K562 (cell line): ENCODE results near the gene SRCAP. TPM values are rescaled to one million over a fixed set of nuclear protein-coding genes. Genes with fewer than 3 reads are reported as not detected.
A peak's percentile ranks its signal among the peaks of the same experiment; 100 is the strongest.

ENCODE experiments used
- ATAC-seq: fragments of 200-7000 bp; cut with Tn5 transposase; 3 replicates; pipeline ENCODE4 v1.9.1; 2020; ENCODE audit warnings: moderate library complexity
- BruUV-seq: library from RNA; stranded (reverse); fragments of 400-500 nt; replicated peaks from 2 replicates; lab custom pipeline; 2021; lab: Mats Ljungman, UMichigan
- CTCF ChIA-PET: fragments of 300-600 bp; formaldehyde crosslinking; extraction: SDS; loops from one replicate; lab custom pipeline; 2021; ENCODE audit warnings: low intra/inter-chr PET ratio; lab: Yijun Ruan, JAX
- POLR2A ChIA-PET: fragments of 300-600, 350-650 bp; sonication (Branson Sonifier 250); formaldehyde crosslinking; extraction: SDS; loops from one replicate; lab custom pipeline; 2021; ENCODE audit warnings: antibody characterized with exemption, inconsistent platforms; lab: Yijun Ruan, JAX
- DNase-seq, 4 experiments: peaks; one replicate each; pipeline versions ENCODE4 v3.0.0 to v3.0.0-alpha.2; 2011 to 2018; ENCODE audit warnings: low spot score in 3 of 4, mixed read lengths in 3 of 4; ENCODE audit errors: extremely low read depth in 1 of 4
- FAIRE-seq: peaks from 2 replicates; lab custom pipeline; 2011; peaks lifted over from hg19 to GRCh38; lab: Jason Lieb, UNC
- H2AFZ ChIP-seq: 2 replicates; pipeline ENCODE4 v1.6.0; 2011; ENCODE audit warnings: low read depth, low read length, control low read depth, inconsistent platforms
- H3K27ac ChIP-seq: fragments of 200-600 bp; 3 replicates; pipeline ENCODE4 v1.8.0; 2011; ENCODE audit warnings: low read depth, mild to moderate bottlenecking, control low read depth, inconsistent platforms, low read length, moderate library complexity, mixed read lengths; ENCODE audit errors: extremely low read depth
- H3K27me3 ChIP-seq, 2 experiments: fragments of 300-600 bp in 1 of 2; 2 replicates in 1 of 2; 3 replicates in 1 of 2; pipeline versions ENCODE4 v1.6.0 to v1.8.0; 2011; ENCODE audit warnings: inconsistent platforms in 2 of 2, low read length in 2 of 2, mild to moderate bottlenecking in 1 of 2, mixed read lengths in 1 of 2, moderate library complexity in 1 of 2; ENCODE audit not compliant: control insufficient read depth in 2 of 2, insufficient read depth in 2 of 2
- H3K36me3 ChIP-seq: fragments of 300-600 bp; 3 replicates; pipeline ENCODE4 v1.8.0; 2011; ENCODE audit warnings: mild to moderate bottlenecking, low read length, inconsistent platforms; ENCODE audit not compliant: control insufficient read depth, insufficient read depth
- H3K4me1 ChIP-seq, 2 experiments: fragments of 200-600 bp in 1 of 2; replicated peaks in 1 of 2; 2 replicates in 1 of 2; 3 replicates in 1 of 2; pipeline versions ENCODE4 v1.5.1 to v1.8.0; 2011; ENCODE audit warnings: inconsistent platforms in 2 of 2, low read length in 2 of 2, mild to moderate bottlenecking in 1 of 2, mixed read lengths in 1 of 2, moderate library complexity in 1 of 2; ENCODE audit not compliant: control insufficient read depth in 2 of 2, insufficient read depth in 2 of 2
- H3K4me2 ChIP-seq: 2 replicates; pipeline ENCODE4 v1.6.1; 2011; ENCODE audit warnings: low read length, control low read depth, inconsistent platforms, mixed read lengths; ENCODE audit not compliant: insufficient read depth
- H3K4me3 ChIP-seq: fragments of 200-600 bp; sonication (generic), shearing (Covaris generic); 2 replicates; pipeline ENCODE4 v1.5.1; 2016; ENCODE audit warnings: control low read depth, inconsistent platforms
- H3K79me2 ChIP-seq: fragments of 200-600 bp; 3 replicates; pipeline ENCODE4 v1.8.0; 2011; ENCODE audit warnings: low read length, inconsistent platforms; ENCODE audit not compliant: control insufficient read depth, insufficient read depth
- H3K9ac ChIP-seq, 2 experiments: 2 replicates each; pipeline versions ENCODE4 v1.6.0 to v1.6.1; 2011; ENCODE audit warnings: low read depth in 2 of 2, low read length in 2 of 2, control low read depth in 1 of 2, inconsistent platforms in 1 of 2, mild to moderate bottlenecking in 1 of 2, mixed read lengths in 1 of 2; ENCODE audit not compliant: insufficient read depth in 1 of 2
- H3K9me1 ChIP-seq: one replicate; pipeline ENCODE4 v1.6.0; 2011; ENCODE audit warnings: inconsistent platforms, mild to moderate bottlenecking, low read length, moderate library complexity; ENCODE audit not compliant: control insufficient read depth, insufficient read depth
- H3K9me3 ChIP-seq: replicated peaks from 2 replicates; pipeline ENCODE4 v1.5.1; 2011; ENCODE audit warnings: low read depth, low read length, inconsistent platforms; ENCODE audit not compliant: control insufficient read depth, insufficient read depth
- H4K20me1 ChIP-seq: replicated peaks from 2 replicates; pipeline ENCODE4 v1.6.1; 2011; ENCODE audit warnings: low read length, inconsistent platforms, mixed read lengths; ENCODE audit not compliant: control insufficient read depth, insufficient read depth
- C11orf30 ChIP-seq: fragments of 450-650 bp; IDR thresholded peaks from 2 replicates; pipeline ENCODE4 v1.6.1; 2016; ENCODE audit warnings: low read depth, mild to moderate bottlenecking
- CTCF ChIP-seq, 3 experiments: IDR thresholded peaks in 2 of 3; conservative IDR thresholded peaks in 1 of 3; 2 replicates each; pipeline ENCODE4 v1.5.1; 2011 to 2012; ENCODE audit warnings: low read length in 3 of 3, mild to moderate bottlenecking in 3 of 3, control low read depth in 2 of 3, improper control_type of control experiment in 1 of 3, inconsistent platforms in 1 of 3, low read depth in 1 of 3, mixed read lengths in 1 of 3, moderate library complexity in 1 of 3; ENCODE audit not compliant: insufficient read depth in 2 of 3
- KAT8 ChIP-seq: fragments of 450-650 bp; IDR thresholded peaks from 2 replicates; pipeline ENCODE4 v1.6.1; 2016; ENCODE audit warnings: low read depth, mild to moderate bottlenecking
- MCM3 ChIP-seq: fragments of 450-650 bp; IDR thresholded peaks from 2 replicates; pipeline ENCODE4 v1.6.1; 2016
- MYC ChIP-seq, 2 experiments: fragments of 250-450 bp in 1 of 2; sonication (Bioruptor Pico) in 1 of 2; IDR thresholded peaks; 2 replicates each; pipeline versions ENCODE4 v1.5.1 to v1.6.1; 2012 to 2021; ENCODE audit warnings: low read depth in 2 of 2, borderline replicate concordance in 1 of 2, improper control_type of control experiment in 1 of 2, low read length in 1 of 2, mild to moderate bottlenecking in 1 of 2, moderate library complexity in 1 of 2
- NFE2 ChIP-seq: IDR thresholded peaks from 2 replicates; pipeline ENCODE4 v1.6.1; 2014; ENCODE audit warnings: antibody characterized with exemption, low read depth
- POLR2G ChIP-seq: fragments of 200-400 bp; formaldehyde crosslinking; IDR thresholded peaks from 2 replicates; pipeline ENCODE4 v1.6.1; 2017; ENCODE audit warnings: low read depth, mild to moderate bottlenecking, antibody characterized with exemption, low read length, moderate library complexity
- RAD21 ChIP-seq, 2 experiments: fragments of 250-450 bp in 1 of 2; fragments of 450-650 bp in 1 of 2; sonication (Bioruptor Pico) in 1 of 2; formaldehyde crosslinking in 1 of 2; IDR thresholded peaks in 1 of 2; conservative IDR thresholded peaks in 1 of 2; 2 replicates each; pipeline versions ENCODE4 v1.4.0 to v1.8.0; 2020 to 2022; ENCODE audit warnings: mild to moderate bottlenecking in 2 of 2, moderate library complexity in 1 of 2
- REST ChIP-seq, 2 experiments: fragments of 450-650 bp; formaldehyde crosslinking in 1 of 2; IDR thresholded peaks; 2 replicates each; pipeline versions ENCODE4 v1.4.0 to v1.6.1; 2014 to 2020; ENCODE audit warnings: mild to moderate bottlenecking in 2 of 2, borderline replicate concordance in 1 of 2, low read depth in 1 of 2
- SMARCA4 ChIP-seq: fragments of 450-650 bp; IDR thresholded peaks from 2 replicates; pipeline ENCODE4 v1.6.1; 2016
- STAG1 ChIP-seq: sonication (generic); formaldehyde crosslinking; IDR thresholded peaks from 2 replicates; pipeline ENCODE4 v1.5.0; 2020; ENCODE audit warnings: missing genetic modification reagents, borderline replicate concordance
- WGBS: fragments of 100-300 bp; shearing (Covaris generic); methylation state at CpG from one replicate; pipeline ENCODE4 v1.1.6; 2016; ENCODE audit warnings: low coverage, mixed read lengths; ENCODE audit not compliant: insufficient coverage; ENCODE audit errors: missing lambda C conversion rate; 5-methylcytosine and 5-hydroxymethylcytosine counted together
- in situ Hi-C: fragments of 300-500 bp; cut with MboI; formaldehyde crosslinking; loops from 4 replicates; pipeline ENCODE4 v1.15.0; 2018; ENCODE audit warnings: inconsistent platforms, mixed read lengths
- intact Hi-C: fragments of 100-400 bp; cut with micrococcal nuclease; formaldehyde crosslinking; loops from 2 replicates; pipeline ENCODE4 v1.14.2; 2022
- polyA plus RNA-seq, 8 experiments: library from polyadenylated mRNA; depleted of rRNA in 4 of 8; stranded (reverse) in 5 of 8; unstranded in 3 of 8; fragments of >200 nt; fragmentation: Nextera tagmentation in 2 of 8; fragmentation: Illumina TruSeq in 1 of 8; extraction: Ambion mirVana in 2 of 8; extraction: Trizol in 1 of 8; gene quantifications; 2 replicates each; pipeline versions ENCODE4 v1.2.1 to v1.2.3, GENCODE V29; 2011 to 2014; ENCODE audit warnings: inconsistent platforms in 1 of 8, missing spikeins in 1 of 8
- total RNA-seq, 7 experiments: library from RNA; depleted of rRNA in 6 of 7; stranded (reverse); fragments of >200 nt in 6 of 7; fragmentation: Illumina TruSeq in 2 of 7; extraction: Trizol in 2 of 7; gene quantifications; 2 replicates each; pipeline versions ENCODE4 v1.2.1 to v1.2.3, GENCODE V29; 2011 to 2021; ENCODE audit warnings: low replicate concordance in 1 of 7

The SRCAP gene
- total and polyA plus RNA-seq, 9 of the 15 experiments (the other 6 are each of a cell fraction or from before 2014, with no cell fraction given), result 0.21 to 62.6 (median 5.8) TPM

- intact Hi-C loops (no loop called here), in situ Hi-C loops (no loop called here)
- H4K20me1 ChIP-seq, result 0 out of 2 replicates have a peak, but pooled peaks cover 6% of the 10 kb centered on the region
- no peaks in the 10 kb centered on the region for H3K9me1 ChIP-seq
- peak; percentile 18 to 48 (median 36) for DNase-seq
- no peak overlapping the region for H3K4me3 ChIP-seq
- peaks cover 0 to 8% of the 10 kb centered on the region in 2 experiments; a peak in 1 of 5 replicates for H3K4me1 ChIP-seq
- no peak for TF ChIP-seq MCM3
- no peak for TF ChIP-seq KAT8
- TF ChIP-seq SMARCA4, result no peak
- TF ChIP-seq C11orf30, result no peak
- peak; percentile 20 to 40; a peak in 3 of 4 replicates for TF ChIP-seq RAD21 (CRISPR knock-in tag; conservative IDR thresholded peaks at IDR 0.05 in 1 of 2, IDR thresholded peaks at IDR 0.05 in 1 of 2)
- TF ChIP-seq REST (IDR thresholded peaks at IDR 0.05; ENCODE audit: borderline replicate concordance), result peak; percentile 25; the same call in 1 of the 2 replicates
- TF ChIP-seq REST (CRISPR knock-in tag; IDR thresholded peaks at IDR 0.05; ENCODE audit: low read depth), result no peak
- TF ChIP-seq POLR2G, result peak; percentile 30; the same call in 1 of the 2 replicates
- no peak for TF ChIP-seq NFE2
- peak; percentile 51; the same call in 1 of the 2 replicates for TF ChIP-seq STAG1 (CRISPR knock-in tag)
- TF ChIP-seq MYC (IDR thresholded peaks at IDR 0.05; ENCODE audit: low read depth, low read length), result 0 out of 2 replicates have a peak, but pooled peaks have one; percentile 31
- no peak for TF ChIP-seq MYC (CRISPR knock-in tag; IDR thresholded peaks at IDR 0.05; ENCODE audit: borderline replicate concordance, low read depth)
- TF ChIP-seq CTCF (IDR thresholded peaks at IDR 0.05 in 2 of 3, conservative IDR thresholded peaks at IDR 0.05 in 1 of 3; ENCODE audit: insufficient read depth in 2 of 3, low read depth in 1 of 3, low read length in 3 of 3), result peak; percentile 32 to 49 (median 37); a peak in 3 of 6 replicates
- H3K4me2 ChIP-seq, result no peak overlapping the region
- H3K27me3 ChIP-seq, result no peaks in the 10 kb centered on the region
- BruUV-seq, result no TSS peak
- H3K36me3 ChIP-seq, result peaks cover 92% of the 10 kb centered on the region
- ATAC-seq, result peak; percentile 76
- no peak overlapping the region for H2AFZ ChIP-seq
- ChIA-PET CTCF (interaction anchor here (0.6 to 1.0 kb wide), 2 partner anchors 122 to 200 kb away, joined by 3 to 4 read pairs; no protein-coding TSS in a partner anchor), POLR2A (interaction anchor here (0.6 to 2.6 kb wide), 7 partner anchors 10 to 215 kb away, joined by 3 to 10 read pairs (median 3); partner anchors contain the start of gene PHKG2)
- no peak overlapping the region for H3K27ac ChIP-seq
- H3K9me3 ChIP-seq, result no peaks in the 10 kb centered on the region
- FAIRE-seq, result no peak
- 85% methylated on average over 5 of the region's 6 CpGs for WGBS
- H3K9ac ChIP-seq, result no peak overlapping the region
- H3K79me2 ChIP-seq, result peaks cover 13% of the 10 kb centered on the region; the same call in 2 of the 3 replicates
These were observed 23.5 kb downstream of the SRCAP start for GRCh38 chr16:30722443-30722842.
